ENCODE data around the gene MAP2K2. TPM values are rescaled to one million over a fixed set of nuclear protein-coding genes. Genes with fewer than 3 reads are reported as not detected.
A peak's percentile ranks its signal among the peaks of the same experiment; 100 is the strongest.

MAP2K2 gene
- 100 to 1,000 TPM; 104 to 145 TPM for total RNA-seq

GRCh38 chr19:4123615-4124568 lies at the start of gene MAP2K2:
Gene MAP2K2, minus strand, starts transcription at chr19:4124122. Its CDS starts 247 bp downstream, at chr19:4123875.
- TF ChIP-seq POLR2AphosphoS5 (IDR thresholded peaks at IDR 0.05), result peak; percentile 97
- peak; percentile 65 for TF ChIP-seq POLR2A (IDR thresholded peaks at IDR 0.05)
- no peak for TF ChIP-seq CTCF (IDR thresholded peaks at IDR 0.05)
- intact Hi-C loops (cut with DNase I), result loop anchor here (5.0 kb wide), 1 partner anchor 62 kb away; no protein-coding TSS in a partner anchor
- Histone ChIP-seq H3K27ac (peak within 1 kb of the TSS; percentile 59 to 73), H3K36me3 (no peaks in the 10 kb centered on the region), H3K4me3 (peak within 1 kb of the TSS; percentile 89 to 95), H3K27me3 (replicated peaks; ENCODE audit: insufficient read depth) (no peaks in the 10 kb centered on the region), H3K4me1 (replicated peaks) (peaks cover 12% of the 10 kb centered on the region), H3K9me3 (no peaks in the 10 kb centered on the region)
- peak; percentile 92 for DNase-seq (ENCODE audit: low spot score)
- WGBS, result 1% methylated on average over 80 of the region's 102 CpGs

GRCh38 chr19:4172861-4173473 lies 49.0 kb upstream of the MAP2K2 start:
- peaks cover 0 to 12% of the 10 kb centered on the region in 2 donors for H3K36me3 ChIP-seq
- peak; percentile 30 for DNase-seq (ENCODE audit: low spot score)
- no peak overlapping the region for H3K27ac ChIP-seq
- H3K9me3 ChIP-seq, result no peaks in the 10 kb centered on the region
- no peak overlapping the region for H3K4me3 ChIP-seq
- H3K27me3 ChIP-seq (replicated peaks; ENCODE audit: insufficient read depth), result no peaks in the 10 kb centered on the region
- intact Hi-C loops (cut with DNase I), result no loop called here
- no peak for TF ChIP-seq POLR2AphosphoS5 (IDR thresholded peaks at IDR 0.05)
- TF ChIP-seq CTCF (IDR thresholded peaks at IDR 0.05), result no peak
- TF ChIP-seq POLR2A (IDR thresholded peaks at IDR 0.05), result no peak
- peaks cover 4% of the 10 kb centered on the region for H3K4me1 ChIP-seq (replicated peaks)
- WGBS, result 4% methylated on average over 44 of the region's 45 CpGs

DNA sequence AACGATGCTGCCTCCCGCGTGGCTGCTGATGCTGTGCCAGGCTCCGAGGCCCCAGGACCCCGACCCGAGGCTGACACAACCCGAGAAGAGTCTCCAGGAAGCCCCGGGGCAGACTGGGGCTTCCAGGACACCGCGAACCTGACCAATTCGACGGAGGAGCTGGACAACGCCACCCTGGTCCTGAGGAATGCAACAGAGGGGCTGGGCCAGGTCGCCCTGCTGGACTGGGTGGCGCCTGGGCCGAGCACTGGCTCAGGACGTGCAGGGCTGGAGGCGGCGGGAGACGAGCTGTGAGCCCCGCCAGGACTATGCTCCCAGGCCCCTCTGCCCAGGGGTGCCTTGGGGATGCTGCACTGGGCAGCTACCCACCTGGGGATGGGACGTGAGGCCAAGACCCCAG lies 47.8 kb upstream of the MAP2K2 start:
- intact Hi-C loops (cut with DNase I), result no loop called here
- 44% methylated on average over 14 of the region's 22 CpGs for WGBS
- H3K36me3 ChIP-seq, result peaks cover 0 to 8% of the 10 kb centered on the region in 2 donors
- DNase-seq (ENCODE audit: low spot score), result no peak
- no peak overlapping the region for H3K4me3 ChIP-seq
- H3K9me3 ChIP-seq, result no peaks in the 10 kb centered on the region
- peaks cover 4% of the 10 kb centered on the region for H3K4me1 ChIP-seq (replicated peaks)
- no peaks in the 10 kb centered on the region for H3K27me3 ChIP-seq (replicated peaks; ENCODE audit: insufficient read depth)
- TF ChIP-seq POLR2A (IDR thresholded peaks at IDR 0.05) (no peak), POLR2AphosphoS5 (IDR thresholded peaks at IDR 0.05) (no peak), CTCF (IDR thresholded peaks at IDR 0.05) (no peak)
- H3K27ac ChIP-seq, result no peak overlapping the region

DNA sequence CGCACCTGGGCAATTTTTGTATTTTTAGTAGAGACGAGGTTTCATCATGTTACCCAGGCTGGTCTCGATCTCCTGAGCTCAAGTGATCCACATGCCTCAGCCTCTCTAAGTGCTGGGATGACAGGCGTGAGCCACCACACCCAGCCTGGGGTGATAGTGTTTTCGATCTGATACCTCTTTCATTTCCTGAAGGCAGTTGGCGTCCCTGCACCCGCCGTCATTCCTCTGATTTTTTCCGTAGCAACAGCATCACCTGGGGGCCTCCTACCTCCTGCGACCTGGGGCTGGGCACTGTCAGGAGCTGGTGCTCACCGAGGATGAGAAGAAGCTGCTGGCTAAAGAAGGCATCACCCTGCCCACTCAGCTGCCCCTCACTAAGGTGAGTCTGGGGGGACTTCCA lies 40.3 kb upstream of the MAP2K2 start:
- intact Hi-C loops (cut with DNase I), result no loop called here
- Histone ChIP-seq H3K4me1 (replicated peaks) (no peaks in the 10 kb centered on the region), H3K27me3 (replicated peaks; ENCODE audit: insufficient read depth) (no peaks in the 10 kb centered on the region), H3K9me3 (no peaks in the 10 kb centered on the region), H3K4me3 (no peak overlapping the region), H3K27ac (no peak overlapping the region), H3K36me3 (no peaks in the 10 kb centered on the region)
- DNase-seq (ENCODE audit: low spot score), result no peak
- TF ChIP-seq CTCF (IDR thresholded peaks at IDR 0.05) (no peak), POLR2A (IDR thresholded peaks at IDR 0.05) (no peak), POLR2AphosphoS5 (IDR thresholded peaks at IDR 0.05) (no peak)
- WGBS, result 55% methylated on average over 11 of the region's 11 CpGs
